Neural cell (in vitro differentiated cells): ENCODE results near the gene IL11.

ENCODE experiments used
- EP300 ChIP-seq: fragments of 450-650 bp; conservative IDR thresholded peaks from 2 replicates; pipeline ENCODE4 v1.6.1; 2014; ENCODE audit warnings: antibody characterized with exemption, mild to moderate bottlenecking, moderate library complexity; ENCODE audit not compliant: poor library complexity, severe bottlenecking
- EZH2 ChIP-seq: fragments of 200-600, 300-800 bp; shearing (Covaris generic), sonication (generic); IDR thresholded peaks from 2 replicates; pipeline ENCODE4 v1.6.1; 2014; ENCODE audit warnings: antibody characterized with exemption, low read length, borderline replicate concordance, mild to moderate bottlenecking; ENCODE audit not compliant: insufficient read depth, poor library complexity, severe bottlenecking
- MXI1 ChIP-seq: fragments of 450-650 bp; conservative IDR thresholded peaks from 2 replicates; pipeline ENCODE4 v1.6.1; 2014; ENCODE audit warnings: antibody characterized with exemption, mild to moderate bottlenecking; ENCODE audit not compliant: poor library complexity, severe bottlenecking
- POLR2AphosphoS5 ChIP-seq: IDR thresholded peaks from 2 replicates; pipeline ENCODE4 v1.6.1; 2012
- RAD21 ChIP-seq: fragments of 450-650 bp; conservative IDR thresholded peaks from 2 replicates; pipeline ENCODE4 v1.6.1; 2014; ENCODE audit warnings: antibody characterized with exemption, mild to moderate bottlenecking, moderate library complexity
- SMC3 ChIP-seq: fragments of 450-650 bp; conservative IDR thresholded peaks from 2 replicates; pipeline ENCODE4 v1.6.1; 2014; ENCODE audit warnings: antibody characterized with exemption, mild to moderate bottlenecking, moderate library complexity; ENCODE audit not compliant: poor library complexity
- TAF1 ChIP-seq: IDR thresholded peaks from 2 replicates; pipeline ENCODE4 v1.6.1; 2012; ENCODE audit warnings: low read depth
- TF ChIP-seq, protein P1 (sequence below): fragments of 450-650 bp; IDR thresholded peaks from 2 replicates; pipeline ENCODE4 v1.5.1; 2014; ENCODE audit warnings: antibody characterized with exemption, mild to moderate bottlenecking, moderate library complexity; ENCODE audit not compliant: poor library complexity, severe bottlenecking
- TF ChIP-seq, protein P2 (sequence below): IDR thresholded peaks from 2 replicates; pipeline ENCODE4 v1.6.1; 2012; ENCODE audit warnings: borderline replicate concordance

DNA sequence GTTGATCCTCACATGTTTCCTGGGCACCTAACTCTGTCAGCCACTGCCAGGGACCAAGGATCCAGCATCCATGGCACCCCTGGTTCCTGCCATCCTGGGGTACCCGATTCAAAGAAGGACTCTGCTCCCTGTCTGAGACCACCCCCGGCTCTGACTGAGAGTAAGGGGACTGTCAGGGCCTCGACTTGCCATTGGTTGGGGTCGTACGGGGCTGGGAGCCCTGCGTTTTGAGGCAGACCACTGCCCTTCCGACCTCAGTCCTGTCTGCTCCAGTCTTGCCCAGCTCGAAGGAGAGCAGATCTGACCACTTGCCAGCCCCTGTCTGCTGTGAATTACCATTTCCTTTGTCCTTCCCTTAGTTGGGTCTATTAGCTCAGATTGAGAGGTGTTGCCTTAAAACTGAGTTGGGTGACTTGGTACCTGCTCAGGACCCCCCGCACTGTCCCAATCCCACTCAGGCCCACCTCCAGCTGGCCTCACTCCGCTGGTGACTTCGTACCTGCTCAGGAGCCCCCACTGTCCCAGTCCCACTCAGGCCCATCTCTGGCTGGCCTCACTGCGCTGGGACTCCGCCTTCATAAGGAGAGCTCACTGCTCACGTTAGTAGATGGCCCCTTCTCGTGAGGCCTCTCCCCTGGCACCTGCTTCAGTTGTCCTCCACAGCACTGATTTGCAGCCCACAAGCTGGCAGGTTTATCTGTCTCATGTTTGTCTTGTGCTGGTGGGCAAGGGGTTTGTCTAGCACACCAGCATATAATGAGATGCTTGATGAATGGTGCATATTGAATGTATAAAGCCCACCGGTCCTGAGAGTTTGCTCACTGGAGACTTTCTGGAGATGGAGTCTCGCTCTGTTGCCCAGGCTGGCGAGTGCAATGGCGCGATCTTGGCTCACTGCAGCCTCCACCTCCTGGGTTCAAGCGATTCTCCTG is 19.4 kb upstream of the IL11 start:
- TF ChIP-seq EZH2 (no peak), EP300 (no peak), POLR2AphosphoS5 (no peak), MXI1 (no peak), TAF1 (no peak), RAD21 (no peak), SMC3 (no peak)
- TF ChIP-seq, protein P1, sequence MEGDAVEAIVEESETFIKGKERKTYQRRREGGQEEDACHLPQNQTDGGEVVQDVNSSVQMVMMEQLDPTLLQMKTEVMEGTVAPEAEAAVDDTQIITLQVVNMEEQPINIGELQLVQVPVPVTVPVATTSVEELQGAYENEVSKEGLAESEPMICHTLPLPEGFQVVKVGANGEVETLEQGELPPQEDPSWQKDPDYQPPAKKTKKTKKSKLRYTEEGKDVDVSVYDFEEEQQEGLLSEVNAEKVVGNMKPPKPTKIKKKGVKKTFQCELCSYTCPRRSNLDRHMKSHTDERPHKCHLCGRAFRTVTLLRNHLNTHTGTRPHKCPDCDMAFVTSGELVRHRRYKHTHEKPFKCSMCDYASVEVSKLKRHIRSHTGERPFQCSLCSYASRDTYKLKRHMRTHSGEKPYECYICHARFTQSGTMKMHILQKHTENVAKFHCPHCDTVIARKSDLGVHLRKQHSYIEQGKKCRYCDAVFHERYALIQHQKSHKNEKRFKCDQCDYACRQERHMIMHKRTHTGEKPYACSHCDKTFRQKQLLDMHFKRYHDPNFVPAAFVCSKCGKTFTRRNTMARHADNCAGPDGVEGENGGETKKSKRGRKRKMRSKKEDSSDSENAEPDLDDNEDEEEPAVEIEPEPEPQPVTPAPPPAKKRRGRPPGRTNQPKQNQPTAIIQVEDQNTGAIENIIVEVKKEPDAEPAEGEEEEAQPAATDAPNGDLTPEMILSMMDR = no peak
- TF ChIP-seq, protein P2, sequence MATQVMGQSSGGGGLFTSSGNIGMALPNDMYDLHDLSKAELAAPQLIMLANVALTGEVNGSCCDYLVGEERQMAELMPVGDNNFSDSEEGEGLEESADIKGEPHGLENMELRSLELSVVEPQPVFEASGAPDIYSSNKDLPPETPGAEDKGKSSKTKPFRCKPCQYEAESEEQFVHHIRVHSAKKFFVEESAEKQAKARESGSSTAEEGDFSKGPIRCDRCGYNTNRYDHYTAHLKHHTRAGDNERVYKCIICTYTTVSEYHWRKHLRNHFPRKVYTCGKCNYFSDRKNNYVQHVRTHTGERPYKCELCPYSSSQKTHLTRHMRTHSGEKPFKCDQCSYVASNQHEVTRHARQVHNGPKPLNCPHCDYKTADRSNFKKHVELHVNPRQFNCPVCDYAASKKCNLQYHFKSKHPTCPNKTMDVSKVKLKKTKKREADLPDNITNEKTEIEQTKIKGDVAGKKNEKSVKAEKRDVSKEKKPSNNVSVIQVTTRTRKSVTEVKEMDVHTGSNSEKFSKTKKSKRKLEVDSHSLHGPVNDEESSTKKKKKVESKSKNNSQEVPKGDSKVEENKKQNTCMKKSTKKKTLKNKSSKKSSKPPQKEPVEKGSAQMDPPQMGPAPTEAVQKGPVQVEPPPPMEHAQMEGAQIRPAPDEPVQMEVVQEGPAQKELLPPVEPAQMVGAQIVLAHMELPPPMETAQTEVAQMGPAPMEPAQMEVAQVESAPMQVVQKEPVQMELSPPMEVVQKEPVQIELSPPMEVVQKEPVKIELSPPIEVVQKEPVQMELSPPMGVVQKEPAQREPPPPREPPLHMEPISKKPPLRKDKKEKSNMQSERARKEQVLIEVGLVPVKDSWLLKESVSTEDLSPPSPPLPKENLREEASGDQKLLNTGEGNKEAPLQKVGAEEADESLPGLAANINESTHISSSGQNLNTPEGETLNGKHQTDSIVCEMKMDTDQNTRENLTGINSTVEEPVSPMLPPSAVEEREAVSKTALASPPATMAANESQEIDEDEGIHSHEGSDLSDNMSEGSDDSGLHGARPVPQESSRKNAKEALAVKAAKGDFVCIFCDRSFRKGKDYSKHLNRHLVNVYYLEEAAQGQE = no peak
